ENCODE data around the gene NKX6-1.

The NKX6-1 gene

GRCh38 chr4:84530454-84530853 lies 31.4 kb upstream of the NKX6-1 start:
- TF ChIP-seq CTCF (conservative IDR thresholded peaks at IDR 0.05; ENCODE audit: control insufficient read depth, insufficient read depth, low read depth, low read length) = no peak
- no peak overlapping the region for H3K4me3 ChIP-seq (ENCODE audit: control insufficient read depth, low read depth, low read length)
- peak; percentile 74 for DNase-seq (ENCODE audit: low read depth)

- TF ChIP-seq CTCF (conservative IDR thresholded peaks at IDR 0.05; ENCODE audit: control insufficient read depth, insufficient read depth, low read depth, low read length) = peak; percentile 69
- no peak overlapping the region for H3K4me3 ChIP-seq (ENCODE audit: control insufficient read depth, low read depth, low read length)
- peak; percentile 38 for DNase-seq (ENCODE audit: low read depth)
These were observed 30.2 kb upstream of the NKX6-1 start for GRCh38 chr4:84529169-84529751.

DNA sequence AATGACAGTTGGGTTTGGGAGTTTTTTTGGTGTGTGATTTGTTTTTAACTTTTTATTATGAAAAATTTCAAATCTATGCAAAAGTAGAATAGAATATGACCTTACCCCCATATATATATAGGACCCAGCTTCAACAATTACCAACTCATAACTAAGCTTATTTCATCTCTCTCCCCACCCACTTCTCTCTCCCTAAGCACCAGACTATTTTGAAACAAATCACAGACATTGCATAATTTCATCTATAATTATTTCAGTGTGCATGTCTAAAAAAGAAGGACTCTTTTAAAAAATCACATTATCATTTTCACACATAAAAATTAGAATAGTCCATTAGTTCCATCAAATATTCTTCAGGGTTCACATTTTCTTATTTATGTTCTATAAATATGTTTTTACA lies 28.3 kb upstream of the NKX6-1 start:
- no peak for TF ChIP-seq CTCF (conservative IDR thresholded peaks at IDR 0.05; ENCODE audit: control insufficient read depth, insufficient read depth, low read depth, low read length)
- DNase-seq (ENCODE audit: low read depth) = peak; percentile 7
- no peak overlapping the region for H3K4me3 ChIP-seq (ENCODE audit: control insufficient read depth, low read depth, low read length)

DNA sequence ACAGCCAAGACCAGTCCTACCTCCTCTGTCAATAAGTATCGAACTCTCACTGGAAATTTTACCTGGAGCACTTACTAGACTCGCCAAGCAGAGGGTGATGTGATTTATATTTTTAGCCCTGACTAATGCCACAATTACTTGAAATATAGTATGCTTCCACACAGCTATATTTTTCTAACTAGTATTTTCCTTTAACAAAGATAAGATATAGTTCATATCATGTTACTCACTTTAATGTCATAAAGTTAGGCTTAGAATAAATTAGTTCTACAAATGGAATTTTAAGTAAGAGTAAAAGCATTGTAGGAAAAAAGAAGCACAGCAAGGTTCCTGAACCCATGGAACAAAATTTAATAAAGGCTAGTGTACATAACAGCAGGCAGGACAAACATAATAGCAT lies 16.0 kb upstream of the NKX6-1 start:
- TF ChIP-seq CTCF (conservative IDR thresholded peaks at IDR 0.05; ENCODE audit: control insufficient read depth, insufficient read depth, low read depth, low read length) = no peak
- H3K4me3 ChIP-seq (ENCODE audit: control insufficient read depth, low read depth, low read length) = no peak overlapping the region
- no peak for DNase-seq (ENCODE audit: low read depth)

GRCh38 chr4:84512277-84512676 lies 13.2 kb upstream of the NKX6-1 start:
- H3K4me3 ChIP-seq (ENCODE audit: control insufficient read depth, low read depth, low read length) = no peak overlapping the region
- no peak for DNase-seq (ENCODE audit: low read depth)
- TF ChIP-seq CTCF (conservative IDR thresholded peaks at IDR 0.05; ENCODE audit: control insufficient read depth, insufficient read depth, low read depth, low read length) = no peak

GRCh38 chr4:84511703-84512102 lies 12.6 kb upstream of the NKX6-1 start:
- no peak for DNase-seq (ENCODE audit: low read depth)
- no peak overlapping the region for H3K4me3 ChIP-seq (ENCODE audit: control insufficient read depth, low read depth, low read length)
- no peak for TF ChIP-seq CTCF (conservative IDR thresholded peaks at IDR 0.05; ENCODE audit: control insufficient read depth, insufficient read depth, low read depth, low read length)

DNA sequence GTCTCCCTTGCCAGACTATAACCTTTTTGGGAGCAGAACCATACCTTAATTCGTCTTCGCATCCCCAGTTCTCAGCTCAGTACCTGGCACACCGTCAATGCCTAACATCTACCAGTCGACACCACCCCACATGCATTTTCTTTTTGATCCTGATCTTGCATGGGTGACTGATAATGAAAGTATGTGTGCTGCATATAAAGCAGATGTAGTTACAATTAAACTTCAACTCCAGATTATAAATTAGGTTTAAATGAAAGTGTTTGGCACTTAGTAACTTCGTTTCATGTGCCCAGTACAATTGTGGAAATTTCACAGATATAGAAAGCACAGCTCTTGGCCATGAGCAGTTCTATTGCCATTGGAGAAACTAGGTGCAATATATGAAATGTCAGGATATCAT lies 8.8 kb upstream of the NKX6-1 start:
- TF ChIP-seq CTCF (conservative IDR thresholded peaks at IDR 0.05; ENCODE audit: control insufficient read depth, insufficient read depth, low read depth, low read length) = no peak
- no peak overlapping the region for H3K4me3 ChIP-seq (ENCODE audit: control insufficient read depth, low read depth, low read length)
- no peak for DNase-seq (ENCODE audit: low read depth)

Data from fibroblast of mammary gland (primary cell).